HepG2 (cell line): ENCODE measurements around the gene STRA6. TPM values are rescaled to one million over a fixed set of nuclear protein-coding genes. Genes with fewer than 3 reads are reported as not detected.
"Not testable (repeated sequence)": the region's sequence is repeated elsewhere in the genome, so short reads cannot be mapped to it uniquely, and the experiment has no call there.

Experiments
- ATAC-seq: fragments of 200-7000 bp; cut with Tn5 transposase; 3 replicates; pipeline ENCODE4 v1.9.1; 2020; ENCODE audit warnings: mild to moderate bottlenecking, moderate library complexity
- BruUV-seq: library from RNA; stranded (reverse); fragments of 400-500 nt; replicated peaks from 2 replicates; lab custom pipeline; 2021; lab: Mats Ljungman, UMichigan
- CTCF ChIA-PET: fragments of 300-600 bp; formaldehyde crosslinking; extraction: SDS; loops from one replicate; lab custom pipeline; 2021; ENCODE audit warnings: low total read pairs, inconsistent platforms, low intra/inter-chr PET ratio; lab: Yijun Ruan, JAX
- POLR2A ChIA-PET: fragments of 350-600 bp; sonication (Branson Sonifier 250); formaldehyde crosslinking; loops from one replicate; lab custom pipeline; 2020; ENCODE audit warnings: antibody characterized with exemption, inconsistent platforms; lab: Yijun Ruan, JAX
- DNase-seq: peaks from one replicate; pipeline ENCODE4 v3.0.0-alpha.2; 2015; ENCODE audit warnings: low spot score
- FAIRE-seq: peaks from 3 replicates; lab custom pipeline; 2011; peaks lifted over from hg19 to GRCh38; lab: Jason Lieb, UNC
- H2AFZ ChIP-seq: one replicate; pipeline ENCODE4 v1.6.1; 2011; ENCODE audit warnings: low read length, inconsistent platforms
- H3K27ac ChIP-seq: fragments of 300-600 bp; 3 replicates; pipeline ENCODE4 v1.8.0; 2011; ENCODE audit warnings: mixed run types, mild to moderate bottlenecking, mixed read lengths, low read length, inconsistent platforms; ENCODE audit not compliant: insufficient read depth; ENCODE audit errors: extremely low read length
- H3K27me3 ChIP-seq, 2 experiments: fragments of 200-600 bp in 1 of 2; 2 replicates in 1 of 2; 3 replicates in 1 of 2; pipeline versions ENCODE4 v1.6.0 to v1.8.0; 2011; ENCODE audit warnings: low read length in 2 of 2, mild to moderate bottlenecking in 2 of 2, moderate library complexity in 2 of 2, inconsistent platforms in 1 of 2; ENCODE audit not compliant: insufficient read depth in 2 of 2, control insufficient read depth in 1 of 2
- H3K36me3 ChIP-seq, 2 experiments: fragments of 200-600 bp in 1 of 2; replicated peaks in 1 of 2; 2 replicates in 1 of 2; 3 replicates in 1 of 2; pipeline versions ENCODE4 v1.5.1 to v1.8.0; 2011; ENCODE audit warnings: low read length in 2 of 2, inconsistent platforms in 1 of 2; ENCODE audit not compliant: insufficient read depth in 2 of 2, control insufficient read depth in 1 of 2
- H3K4me1 ChIP-seq: 2 replicates; pipeline ENCODE4 v1.5.1; 2012; ENCODE audit warnings: low read length, inconsistent platforms; ENCODE audit not compliant: insufficient read depth
- H3K4me2 ChIP-seq: 2 replicates; pipeline ENCODE4 v1.6.0; 2011; ENCODE audit warnings: low read depth, low read length, inconsistent platforms
- H3K4me3 ChIP-seq, 3 experiments: fragments of 200-600 bp in 1 of 3; sonication (generic), shearing (Covaris generic) in 1 of 3; replicated peaks in 1 of 3; 2 replicates each; pipeline ENCODE4 v1.5.1; 2011 to 2016; ENCODE audit warnings: low read length in 3 of 3, inconsistent platforms in 2 of 3, low read depth in 2 of 3, mild to moderate bottlenecking in 2 of 3, control low read depth in 1 of 3, mixed read lengths in 1 of 3; ENCODE audit not compliant: insufficient read depth in 1 of 3
- H3K79me2 ChIP-seq: one replicate; pipeline ENCODE4 v1.6.1; 2011; ENCODE audit warnings: low read length, inconsistent platforms; ENCODE audit not compliant: insufficient read depth
- H3K9ac ChIP-seq: 2 replicates; pipeline ENCODE4 v1.6.0; 2011; ENCODE audit warnings: mild to moderate bottlenecking, low read depth, low read length, inconsistent platforms; ENCODE audit not compliant: insufficient read depth
- H3K9me3 ChIP-seq: 2 replicates; pipeline ENCODE4 v1.5.1; 2012; ENCODE audit warnings: mild to moderate bottlenecking, low read length
- H4K20me1 ChIP-seq: 2 replicates; pipeline ENCODE4 v1.6.0; 2011; ENCODE audit warnings: inconsistent platforms, mild to moderate bottlenecking, low read length, moderate library complexity; ENCODE audit not compliant: insufficient read depth
- ARID2 ChIP-seq: sonication (generic); formaldehyde crosslinking; IDR thresholded peaks from 2 replicates; pipeline ENCODE4 v1.8.1; 2022; ENCODE audit warnings: mild to moderate bottlenecking, missing genetic modification reagents, borderline replicate concordance
- GATAD1 ChIP-seq: IDR thresholded peaks from 2 replicates; pipeline ENCODE4 v1.6.1; 2016; ENCODE audit warnings: missing genetic modification reagents, missing compliant biosample characterization
- GLI4 ChIP-seq: sonication (generic); formaldehyde crosslinking; IDR thresholded peaks from 2 replicates; pipeline ENCODE4 v1.5.1; 2020; ENCODE audit warnings: missing genetic modification reagents, mild to moderate bottlenecking, moderate library complexity, borderline replicate concordance
- HHEX ChIP-seq: IDR thresholded peaks from 2 replicates; pipeline ENCODE4 v1.6.1; 2016; ENCODE audit warnings: control low read depth
- MXI1 ChIP-seq: IDR thresholded peaks from 3 replicates; pipeline ENCODE4 v1.6.1; 2012; ENCODE audit warnings: low read depth, low read length, inconsistent platforms, borderline replicate concordance
- PHF20 ChIP-seq: sonication (generic); formaldehyde crosslinking; IDR thresholded peaks from 2 replicates; pipeline ENCODE4 v1.5.0; 2020; ENCODE audit warnings: mild to moderate bottlenecking, missing genetic modification reagents
- PTBP1 ChIP-seq: fragments of 200-400 bp; formaldehyde crosslinking; IDR thresholded peaks from 2 replicates; pipeline ENCODE4 v1.6.1; 2018; ENCODE audit warnings: low read length, low read depth; ENCODE audit not compliant: poor library complexity, severe bottlenecking
- RAD51 ChIP-seq: fragments of 450-650 bp; IDR thresholded peaks from 2 replicates; pipeline ENCODE4 v1.6.1; 2016; ENCODE audit warnings: borderline replicate concordance
- SIX1 ChIP-seq: sonication (generic); formaldehyde crosslinking; IDR thresholded peaks from 2 replicates; pipeline ENCODE4 v1.4.0; 2020; ENCODE audit warnings: missing genetic modification reagents, borderline replicate concordance
- SMAD3 ChIP-seq: sonication (generic); formaldehyde crosslinking; IDR thresholded peaks from 2 replicates; pipeline ENCODE4 v1.4.0; 2020; ENCODE audit warnings: missing genetic modification reagents
- ZNF230 ChIP-seq: sonication (generic); formaldehyde crosslinking; IDR thresholded peaks from 2 replicates; pipeline ENCODE4 v1.4.0; 2020; ENCODE audit warnings: mild to moderate bottlenecking, missing genetic modification reagents
- ZNF510 ChIP-seq: sonication (generic); formaldehyde crosslinking; IDR thresholded peaks from 2 replicates; pipeline ENCODE4 v1.4.0; 2020; ENCODE audit warnings: low read depth, mild to moderate bottlenecking, missing genetic modification reagents
- ZNF589 ChIP-seq: sonication (generic); formaldehyde crosslinking; conservative IDR thresholded peaks from 2 replicates; pipeline ENCODE4 v1.8.0; 2022; ENCODE audit warnings: mild to moderate bottlenecking, moderate library complexity, missing genetic modification reagents
- ZNF670 ChIP-seq: sonication (generic); formaldehyde crosslinking; IDR thresholded peaks from 2 replicates; pipeline ENCODE4 v1.8.0; 2022; ENCODE audit warnings: mild to moderate bottlenecking, missing genetic modification reagents, borderline replicate concordance
- WGBS: methylation state at CpG from one replicate; pipeline ENCODE4 v1.1.6; 2017; ENCODE audit warnings: low lambda C conversion rate; 5-methylcytosine and 5-hydroxymethylcytosine counted together
- in situ Hi-C: cut with HindIII; loops from 2 replicates; pipeline ENCODE4 v1.10.0; 2017; ENCODE audit warnings: low pct_unique_long_range_greater_than_20kb; ENCODE audit not compliant: extremely low pct_ligation_motif_present
- intact Hi-C: fragments of 100-400 bp; cut with micrococcal nuclease; formaldehyde crosslinking; loops from one replicate; pipeline ENCODE4 v1.10.0; 2022; ENCODE audit not compliant: unreplicated experiment
- polyA plus RNA-seq, 8 experiments: library from polyadenylated mRNA; depleted of rRNA in 3 of 8; stranded (reverse) in 7 of 8; unstranded in 1 of 8; fragments of >200 nt; fragmentation: Illumina TruSeq in 4 of 8; extraction: Trizol in 4 of 8; gene quantifications; 2 replicates each; pipeline versions ENCODE4 v1.2.1 to v1.2.3, GENCODE V29; 2011 to 2016; ENCODE audit warnings: low read depth in 4 of 8, missing spikeins in 1 of 8, mixed read lengths in 1 of 8; ENCODE audit not compliant: insufficient read depth in 1 of 8
- total RNA-seq, 5 experiments: library from RNA; depleted of rRNA; stranded (reverse); fragments of >200 nt; fragmentation: Illumina TruSeq; extraction: Trizol; gene quantifications; 2 replicates each; pipeline ENCODE4 v1.2.3, GENCODE V29; 2016; ENCODE audit warnings: low read depth in 1 of 5
- TF ChIP-seq, protein P1 (sequence below): sonication (generic); formaldehyde crosslinking; IDR thresholded peaks from 2 replicates; pipeline ENCODE4 v1.8.0; 2022; ENCODE audit warnings: mild to moderate bottlenecking, missing genetic modification reagents; ENCODE audit not compliant: insufficient replicate concordance
- TF ChIP-seq, protein P2 (sequence below): sonication (generic); formaldehyde crosslinking; IDR thresholded peaks from 2 replicates; pipeline ENCODE4 v1.4.0; 2020; ENCODE audit warnings: mild to moderate bottlenecking, missing genetic modification reagents

Gene STRA6
- total and polyA plus RNA-seq, 2 of the 13 experiments (the other 11 are each of a cell fraction or from before 2014, with no cell fraction given) = 1.6 to 2.1 TPM

DNA sequence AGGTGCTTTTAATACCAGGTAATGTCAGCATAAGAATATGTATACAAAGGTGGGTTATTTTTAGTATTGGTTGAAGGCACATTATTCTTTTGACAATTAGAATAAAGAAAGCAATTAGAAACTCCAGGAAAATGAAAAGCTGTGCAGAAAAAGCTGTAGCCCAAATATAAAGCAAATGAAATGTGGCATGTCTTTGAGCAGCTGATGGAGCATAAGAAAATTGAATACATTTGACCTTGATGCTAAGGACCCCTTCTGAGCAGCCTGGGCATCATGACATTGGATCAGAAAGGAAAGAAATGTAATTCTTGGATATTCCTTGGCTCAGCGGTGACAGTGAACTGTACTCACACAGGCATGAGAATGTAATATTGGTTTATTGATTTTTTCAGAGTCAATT is 37.1 kb downstream of the STRA6 start:
- CTCF ChIA-PET = no interaction called here

DNA sequence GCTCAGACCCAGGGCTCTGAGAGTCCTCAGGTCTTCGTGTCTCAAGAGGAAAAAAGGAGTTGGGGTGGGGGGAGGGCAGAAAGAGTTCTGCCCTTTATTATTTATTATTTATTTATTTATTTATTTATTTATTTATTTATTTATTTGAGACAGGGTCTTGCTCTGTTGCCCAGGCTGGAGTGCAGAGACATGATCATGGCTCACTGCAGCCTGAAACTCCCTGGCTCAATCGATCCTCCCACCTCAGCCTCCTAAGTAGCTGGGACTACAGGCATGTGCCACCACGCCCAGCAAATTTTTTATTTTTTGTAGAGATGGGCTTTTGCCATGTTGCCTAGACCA is 40.4 kb downstream of the STRA6 start:
- H3K9me3 ChIP-seq, POLR2A ChIA-PET, DNase-seq, intact Hi-C loops, ATAC-seq, FAIRE-seq, H3K27me3 ChIP-seq, BruUV-seq, H3K27ac ChIP-seq, in situ Hi-C loops, H3K4me1 ChIP-seq, H3K4me2 ChIP-seq, H4K20me1 ChIP-seq, H3K79me2 ChIP-seq, CTCF ChIA-PET, H3K36me3 ChIP-seq, H2AFZ ChIP-seq, H3K4me3 ChIP-seq, H3K9ac ChIP-seq: not testable (repeated sequence)
- WGBS = 39% methylated on average over 3 of the region's 3 CpGs

More for the DNA sequence above, 37.1 kb downstream of the STRA6 start:
- Histone ChIP-seq H3K27me3 (peaks cover 4 to 9% of the 10 kb centered on the region in 2 experiments; a peak in 2 of 5 replicates), H3K27ac (no peak overlapping the region), H3K4me2 (no peak overlapping the region), H2AFZ (no peak overlapping the region), H3K79me2 (no peaks in the 10 kb centered on the region), H3K9ac (no peak overlapping the region), H3K4me1 (no peaks in the 10 kb centered on the region), H3K36me3 (no peaks in the 10 kb centered on the region), H3K9me3 (no peaks in the 10 kb centered on the region), H4K20me1 (no peaks in the 10 kb centered on the region), H3K4me3 (no peak overlapping the region)
- TF ChIP-seq ZNF589 (no peak), ZNF510 (CRISPR knock-in tag) (no peak), ARID2 (CRISPR knock-in tag) (no peak), GLI4 (CRISPR knock-in tag) (no peak), ZNF670 (CRISPR knock-in tag) (no peak), PHF20 (no peak), HHEX (CRISPR knock-in tag) (no peak), MXI1 (no peak), SIX1 (CRISPR knock-in tag) (no peak), SMAD3 (no peak), GATAD1 (CRISPR knock-in tag) (no peak), PTBP1 (no peak), ZNF230 (CRISPR knock-in tag) (no peak), RAD51 (no peak)
- TF ChIP-seq, protein P1, sequence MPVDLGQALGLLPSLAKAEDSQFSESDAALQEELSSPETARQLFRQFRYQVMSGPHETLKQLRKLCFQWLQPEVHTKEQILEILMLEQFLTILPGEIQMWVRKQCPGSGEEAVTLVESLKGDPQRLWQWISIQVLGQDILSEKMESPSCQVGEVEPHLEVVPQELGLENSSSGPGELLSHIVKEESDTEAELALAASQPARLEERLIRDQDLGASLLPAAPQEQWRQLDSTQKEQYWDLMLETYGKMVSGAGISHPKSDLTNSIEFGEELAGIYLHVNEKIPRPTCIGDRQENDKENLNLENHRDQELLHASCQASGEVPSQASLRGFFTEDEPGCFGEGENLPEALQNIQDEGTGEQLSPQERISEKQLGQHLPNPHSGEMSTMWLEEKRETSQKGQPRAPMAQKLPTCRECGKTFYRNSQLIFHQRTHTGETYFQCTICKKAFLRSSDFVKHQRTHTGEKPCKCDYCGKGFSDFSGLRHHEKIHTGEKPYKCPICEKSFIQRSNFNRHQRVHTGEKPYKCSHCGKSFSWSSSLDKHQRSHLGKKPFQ (CRISPR knock-in tag) = no peak
- TF ChIP-seq, protein P2, sequence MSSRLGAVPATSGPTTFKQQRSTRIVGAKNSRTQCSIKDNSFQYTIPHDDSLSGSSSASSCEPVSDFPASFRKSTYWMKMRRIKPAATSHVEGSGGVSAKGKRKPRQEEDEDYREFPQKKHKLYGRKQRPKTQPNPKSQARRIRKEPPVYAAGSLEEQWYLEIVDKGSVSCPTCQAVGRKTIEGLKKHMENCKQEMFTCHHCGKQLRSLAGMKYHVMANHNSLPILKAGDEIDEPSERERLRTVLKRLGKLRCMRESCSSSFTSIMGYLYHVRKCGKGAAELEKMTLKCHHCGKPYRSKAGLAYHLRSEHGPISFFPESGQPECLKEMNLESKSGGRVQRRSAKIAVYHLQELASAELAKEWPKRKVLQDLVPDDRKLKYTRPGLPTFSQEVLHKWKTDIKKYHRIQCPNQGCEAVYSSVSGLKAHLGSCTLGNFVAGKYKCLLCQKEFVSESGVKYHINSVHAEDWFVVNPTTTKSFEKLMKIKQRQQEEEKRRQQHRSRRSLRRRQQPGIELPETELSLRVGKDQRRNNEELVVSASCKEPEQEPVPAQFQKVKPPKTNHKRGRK (CRISPR knock-in tag) = no peak
- no TSS peak for BruUV-seq
- POLR2A ChIA-PET = no interaction called here
- DNase-seq (no peak), ATAC-seq (no peak), FAIRE-seq (no peak)
- WGBS = 100% methylated on average over 1 of the region's 1 CpG
- in situ Hi-C loops (no loop called here), intact Hi-C loops (no loop called here)
